GM19468 (cell line): ENCODE data around the gene YIPF2.

ENCODE experiments used
- ATAC-seq: cut with Tn5 transposase; IDR thresholded peaks from one replicate; pipeline ENCODE4 v1.9.1; 2021; ENCODE audit warnings: mild to moderate bottlenecking, moderate library complexity, moderate number of reproducible peaks; ENCODE audit not compliant: unreplicated experiment; ENCODE audit errors: extremely low read depth

The YIPF2 gene

DNA sequence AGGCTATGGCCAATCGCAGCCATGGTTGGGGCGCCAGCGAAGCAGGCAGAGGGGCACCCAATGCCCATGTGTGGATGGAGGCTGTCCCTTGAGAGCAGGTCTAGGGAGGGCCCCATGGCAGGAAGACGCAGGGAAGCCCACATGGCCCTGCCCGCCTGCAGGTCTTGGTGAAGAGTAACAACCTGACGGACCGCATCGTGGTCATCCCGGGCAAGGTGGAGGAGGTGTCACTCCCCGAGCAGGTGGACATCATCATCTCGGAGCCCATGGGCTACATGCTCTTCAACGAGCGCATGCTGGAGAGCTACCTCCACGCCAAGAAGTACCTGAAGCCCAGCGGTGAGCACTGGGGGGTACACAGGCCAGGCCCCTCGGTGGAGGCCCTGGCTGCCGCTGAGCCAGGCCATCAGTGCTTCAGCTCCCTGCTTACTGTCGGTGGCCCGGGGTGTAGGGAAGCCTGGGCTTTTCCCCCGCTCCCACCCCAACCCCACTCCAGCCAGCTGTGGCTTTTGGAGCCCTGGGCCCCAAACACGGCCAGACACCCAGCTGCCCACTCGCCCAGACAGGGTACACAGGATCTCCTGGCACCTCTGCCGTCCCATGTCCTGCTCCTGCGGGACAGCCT is 14.6 kb downstream of the YIPF2 start:
- no peak for ATAC-seq

DNA sequence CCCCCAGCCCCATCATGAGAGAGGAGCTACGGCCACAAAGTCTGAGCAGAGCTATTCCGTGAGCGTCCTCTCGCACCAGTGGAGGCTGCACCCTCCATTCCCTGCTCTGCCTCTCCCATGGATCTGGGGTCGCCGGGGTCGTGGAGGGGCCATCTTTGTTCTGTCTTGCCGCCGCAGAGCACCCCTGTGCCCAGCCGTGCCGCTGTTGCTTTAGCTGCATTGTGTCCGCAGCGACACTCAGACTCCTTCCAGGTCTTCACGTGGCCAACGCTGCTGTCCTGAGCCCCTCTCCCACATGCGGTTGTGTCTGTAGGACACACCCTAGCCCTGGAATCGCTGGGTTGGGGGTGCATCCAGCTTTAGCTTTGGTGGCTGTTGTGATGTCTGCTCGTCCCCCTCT is 15.8 kb downstream of the YIPF2 start:
- no peak for ATAC-seq

DNA sequence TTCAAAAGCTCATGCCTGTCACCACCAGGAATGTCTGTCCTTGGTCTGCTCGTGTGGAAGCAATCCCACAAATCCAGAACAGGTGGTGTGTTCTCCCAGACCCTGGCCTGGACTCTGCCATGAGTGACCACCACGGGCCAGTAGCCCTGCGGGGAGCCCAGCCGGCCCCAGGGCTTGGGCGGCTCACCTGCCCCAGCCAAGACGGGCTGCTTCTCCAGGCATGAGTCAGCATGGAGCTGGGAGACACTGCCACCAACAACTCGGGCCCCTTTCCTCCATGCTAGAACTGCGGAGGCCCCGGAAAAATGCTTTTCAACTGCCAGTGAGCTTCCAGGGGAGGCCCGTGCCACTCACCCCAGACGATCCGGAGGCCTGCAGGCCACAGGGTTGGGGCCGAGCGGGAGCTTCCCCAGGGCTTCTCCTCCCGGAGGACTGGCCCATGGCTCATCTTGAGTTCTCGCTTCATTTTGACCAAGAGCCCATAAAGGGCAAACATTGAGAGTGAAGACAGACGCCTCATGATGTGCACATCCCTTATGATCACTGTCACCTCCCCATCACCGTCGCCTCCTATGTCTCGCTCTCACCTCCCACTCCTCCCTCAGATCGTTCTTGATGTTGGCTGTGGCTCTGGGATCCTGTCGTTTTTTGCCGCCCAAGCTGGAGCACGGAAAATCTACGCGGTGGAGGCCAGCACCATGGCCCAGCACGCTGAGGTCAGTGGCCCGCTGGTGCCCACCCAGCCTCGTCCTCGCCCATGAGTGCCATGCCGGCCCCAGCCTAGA is 16.7 kb downstream of the YIPF2 start:
- ATAC-seq: no peak

DNA sequence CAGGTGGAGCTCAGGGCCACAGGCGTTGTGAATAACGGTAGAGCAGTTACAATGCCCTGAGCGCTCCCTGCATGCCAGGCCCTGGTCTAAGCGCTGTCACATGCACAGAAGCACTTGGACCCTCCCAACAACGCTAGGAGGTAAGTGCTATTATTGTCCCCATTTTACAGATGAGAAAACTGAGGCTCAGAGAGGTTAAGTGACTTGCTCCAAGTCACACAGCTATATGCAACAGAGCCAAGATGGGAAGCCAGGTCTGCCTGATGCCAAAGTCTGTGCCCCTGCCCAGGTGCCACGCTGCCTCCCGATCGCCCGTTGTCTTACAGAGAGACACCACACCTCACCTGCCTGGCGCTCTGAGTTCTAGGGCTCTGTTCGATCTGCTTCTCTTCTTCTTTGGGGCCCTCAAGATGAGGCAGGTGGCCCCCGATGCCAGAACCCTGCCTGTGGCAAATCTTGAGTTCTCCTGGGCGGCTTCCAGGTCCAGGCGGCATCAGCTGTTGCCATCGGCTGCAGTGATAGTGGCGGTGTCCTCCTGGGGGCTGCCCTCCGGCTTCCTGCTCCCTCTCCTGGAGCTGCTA is 20.0 kb downstream of the YIPF2 start:
- no peak for ATAC-seq

DNA sequence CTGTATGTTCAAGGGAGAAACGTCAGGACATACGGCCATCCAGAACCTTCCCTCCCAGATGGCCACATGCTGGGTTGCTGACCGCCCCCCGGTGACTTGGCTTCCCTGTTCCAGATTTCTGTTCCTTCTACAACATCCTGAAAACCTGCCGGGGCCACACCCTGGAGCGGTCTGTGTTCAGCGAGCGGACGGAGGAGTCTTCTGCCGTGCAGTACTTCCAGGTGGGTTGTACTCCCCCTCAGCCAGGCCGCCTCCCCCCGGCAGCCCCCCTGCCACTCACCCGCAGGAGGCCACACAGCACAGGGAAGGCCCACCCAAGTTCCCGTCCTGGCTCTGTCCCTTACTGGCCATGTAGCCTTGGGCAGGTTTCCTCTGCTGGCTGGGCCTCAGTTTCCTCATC is 20.5 kb downstream of the YIPF2 start:
- ATAC-seq: no peak

DNA sequence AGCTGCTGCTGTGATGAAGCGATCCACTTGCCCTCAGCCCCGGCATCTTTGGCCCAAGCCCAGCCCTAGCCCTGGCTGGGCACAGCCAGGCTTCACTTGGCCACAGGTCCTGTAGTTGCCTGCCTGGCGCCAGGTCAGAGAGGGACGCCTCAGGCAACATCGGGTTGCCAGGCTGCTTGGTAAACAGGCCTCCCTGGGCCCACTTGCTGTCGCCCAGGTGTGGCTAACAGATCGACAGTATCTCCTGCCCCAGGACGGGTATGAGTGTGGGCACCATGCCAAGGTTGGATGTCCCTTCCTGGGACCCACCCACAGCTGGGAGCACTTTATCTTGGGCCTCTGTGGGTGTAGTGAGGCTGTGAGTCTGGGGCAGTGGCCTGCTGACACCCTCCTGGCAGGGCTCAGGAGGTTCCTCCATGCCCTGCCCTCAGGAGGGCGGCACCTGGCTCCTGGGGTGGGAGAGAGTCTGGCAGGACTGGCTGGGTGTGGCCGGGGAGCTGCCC is 29.2 kb downstream of the YIPF2 start:
- ATAC-seq: no peak

DNA sequence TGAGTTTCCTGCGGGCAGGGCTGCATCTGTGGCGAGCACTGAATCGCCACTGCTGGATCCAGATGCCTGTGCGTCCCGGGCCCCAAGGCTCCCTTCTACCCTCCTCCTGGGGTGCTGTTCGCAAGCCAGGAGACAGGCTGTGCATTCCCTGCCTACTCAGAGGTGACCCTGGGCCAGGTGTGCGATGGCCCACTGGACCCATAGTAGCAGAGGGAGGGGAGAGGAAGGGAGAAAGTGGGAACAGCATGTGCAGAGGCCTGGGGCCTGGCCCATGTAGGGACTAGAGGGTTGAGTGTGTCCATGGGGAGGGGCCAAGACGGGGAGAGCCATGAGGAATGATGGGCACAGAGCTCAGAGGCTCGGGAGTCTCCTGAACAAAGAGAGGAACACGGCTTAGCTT is 29.8 kb downstream of the YIPF2 start:
- ATAC-seq: no peak

DNA sequence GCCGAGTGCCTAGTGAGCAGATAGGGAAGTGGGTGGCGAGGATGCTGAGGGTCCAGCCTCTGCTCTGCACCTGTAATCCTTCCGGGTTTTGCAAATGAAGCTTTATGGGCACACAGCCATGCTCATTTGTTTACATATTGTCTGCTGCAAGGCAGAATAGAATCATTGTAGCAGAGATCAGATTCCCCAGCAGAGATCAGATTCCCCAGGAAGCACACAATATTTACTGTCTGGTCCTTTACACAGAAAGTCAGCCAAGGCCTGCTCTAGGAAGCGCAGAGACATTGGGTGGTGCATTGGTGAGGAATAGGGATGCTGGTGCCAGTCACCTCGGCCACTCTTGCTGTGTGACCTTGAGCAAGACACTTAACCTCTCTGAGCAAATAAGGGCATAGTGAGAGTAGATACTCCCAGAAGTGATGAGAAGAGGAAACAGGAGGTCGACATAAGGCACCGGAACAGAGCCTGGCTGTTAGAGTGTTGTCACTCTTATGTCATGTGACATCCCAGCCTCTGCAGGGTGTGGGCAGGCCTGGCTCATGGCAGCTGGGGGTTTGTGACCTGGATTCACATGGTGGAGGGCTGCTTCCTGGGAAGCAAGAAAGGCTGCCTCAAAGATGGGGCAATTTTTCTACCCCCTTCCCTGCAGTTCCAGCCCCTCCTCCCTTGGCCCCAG is 31.4 kb downstream of the YIPF2 start:
- no peak for ATAC-seq

DNA sequence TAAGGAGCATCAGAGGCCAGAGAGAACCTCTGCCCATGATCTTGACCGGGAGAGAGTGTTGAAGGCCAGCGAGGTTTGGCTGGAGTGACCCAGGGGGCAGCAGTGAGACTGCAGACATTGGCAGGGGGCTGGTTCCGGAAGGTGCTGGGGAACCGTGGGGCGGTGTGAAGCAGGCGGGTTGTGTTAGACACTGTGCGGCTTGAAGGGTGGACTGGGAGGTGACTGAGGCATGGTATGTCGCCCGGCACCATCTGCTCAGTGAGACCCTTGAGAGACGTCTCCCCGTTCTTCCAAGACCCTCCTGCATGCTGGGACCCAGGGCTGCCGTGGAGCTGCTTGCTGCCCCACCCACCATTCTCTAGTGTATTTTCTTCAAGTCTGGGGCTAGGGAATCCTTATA is 32.5 kb downstream of the YIPF2 start:
- ATAC-seq: no peak

DNA sequence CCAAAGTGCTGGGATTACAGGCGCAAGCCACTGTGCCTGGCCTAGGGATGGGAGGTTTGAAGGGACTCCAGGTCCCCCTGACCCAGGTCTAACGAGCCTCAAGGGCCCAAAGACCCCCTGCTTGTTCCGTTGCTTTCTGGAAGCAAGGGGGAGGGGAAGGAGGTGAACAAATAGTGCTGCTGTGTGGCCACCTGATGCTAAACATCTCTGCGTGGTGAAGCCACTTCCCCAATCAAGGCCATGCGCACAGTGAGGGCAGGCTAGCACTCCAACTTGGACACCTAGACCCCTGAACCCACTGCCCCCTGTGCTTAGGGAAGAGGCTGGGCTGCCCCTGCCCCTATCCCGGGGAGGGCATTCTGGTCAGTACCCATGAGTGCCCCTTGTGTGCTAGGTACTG is 33.1 kb downstream of the YIPF2 start:
- ATAC-seq: no peak

DNA sequence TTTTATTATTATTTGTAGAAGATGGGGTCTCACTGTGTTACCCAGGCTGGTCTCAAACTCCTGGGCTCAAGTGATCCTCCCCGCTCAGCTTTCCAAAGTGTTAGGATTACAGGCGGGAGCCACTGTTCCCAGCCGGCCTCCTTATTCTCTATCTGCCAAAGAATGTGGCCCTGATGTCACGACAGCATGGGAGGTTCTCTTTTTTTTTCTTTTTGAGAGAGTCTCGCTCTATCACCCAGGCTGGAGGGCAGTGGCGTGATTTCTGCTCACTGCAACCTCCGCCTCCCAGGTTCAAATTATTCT is 33.6 kb downstream of the YIPF2 start:
- no peak for ATAC-seq

DNA sequence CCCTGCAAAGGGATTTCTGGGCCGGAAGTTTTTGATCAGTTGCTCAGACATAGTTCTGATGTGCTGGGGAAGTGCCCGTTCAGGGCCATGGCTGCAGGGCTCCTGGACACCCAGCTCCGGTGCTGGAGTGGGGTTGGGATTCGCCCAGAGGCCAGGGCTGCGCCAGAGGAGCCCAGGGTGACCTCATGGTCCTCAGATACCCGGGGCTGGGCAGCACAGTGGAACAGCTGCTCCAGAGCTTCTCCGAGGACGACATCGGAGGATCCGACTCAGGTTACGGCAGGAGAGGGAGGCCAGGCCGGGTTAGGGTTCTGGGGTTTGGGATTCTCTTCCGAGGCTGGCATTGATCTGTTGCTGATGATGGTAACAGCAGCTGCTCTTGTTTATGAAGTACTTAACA is 36.2 kb downstream of the YIPF2 start:
- no peak for ATAC-seq

DNA sequence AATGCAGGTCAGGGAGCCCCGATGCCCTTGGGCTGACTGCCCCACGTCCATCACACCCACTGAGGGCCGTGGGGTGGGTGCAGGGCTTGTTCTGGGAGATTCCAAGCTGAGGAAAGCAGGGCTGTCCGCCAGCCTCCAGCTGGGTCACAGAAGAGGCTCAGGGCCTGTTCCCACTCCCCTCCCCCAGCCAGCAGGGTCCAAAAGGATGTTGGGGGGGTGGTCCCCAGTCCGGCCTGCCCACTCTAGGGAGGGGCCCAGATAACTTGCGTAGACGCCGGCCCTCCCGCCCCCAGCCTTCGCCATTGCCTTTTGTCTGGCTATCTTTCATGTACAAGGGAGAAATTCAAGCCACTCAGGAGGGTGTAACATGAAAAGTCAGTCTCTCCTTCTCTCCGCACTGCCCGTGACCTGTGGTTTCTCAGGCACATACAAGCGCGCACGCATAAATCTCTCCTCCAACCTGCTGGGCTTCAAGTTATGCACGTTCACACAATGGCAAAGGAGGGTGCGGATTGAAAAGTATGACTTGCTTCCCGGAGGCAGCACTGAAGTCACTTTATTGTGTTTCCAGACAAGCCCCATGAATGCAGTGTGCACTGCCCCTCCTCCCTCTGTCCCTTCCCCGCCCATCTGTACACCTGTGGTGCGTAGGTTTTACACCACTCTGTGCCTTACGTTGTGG is 36.9 kb downstream of the YIPF2 start:
- no peak for ATAC-seq

DNA sequence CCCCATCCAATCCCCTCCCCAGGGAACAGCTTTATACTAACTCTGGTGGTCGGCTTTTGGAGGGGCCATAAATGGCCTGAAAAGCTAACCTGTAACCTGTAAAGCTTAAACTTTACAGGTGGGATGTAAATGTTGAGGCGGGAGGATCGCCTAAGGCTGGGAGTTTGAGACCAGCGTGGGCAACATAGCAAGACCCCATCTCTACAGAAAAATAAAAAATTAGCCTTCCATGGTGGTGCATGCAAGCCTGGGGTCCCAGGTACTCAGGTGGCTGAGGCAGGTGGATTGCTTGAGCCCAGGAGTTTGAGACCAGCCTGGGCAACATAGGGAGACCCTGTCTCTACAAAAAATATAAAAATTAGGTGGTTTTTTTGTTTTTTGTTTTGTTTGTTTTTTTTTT is 38.6 kb downstream of the YIPF2 start:
- ATAC-seq: no peak

DNA sequence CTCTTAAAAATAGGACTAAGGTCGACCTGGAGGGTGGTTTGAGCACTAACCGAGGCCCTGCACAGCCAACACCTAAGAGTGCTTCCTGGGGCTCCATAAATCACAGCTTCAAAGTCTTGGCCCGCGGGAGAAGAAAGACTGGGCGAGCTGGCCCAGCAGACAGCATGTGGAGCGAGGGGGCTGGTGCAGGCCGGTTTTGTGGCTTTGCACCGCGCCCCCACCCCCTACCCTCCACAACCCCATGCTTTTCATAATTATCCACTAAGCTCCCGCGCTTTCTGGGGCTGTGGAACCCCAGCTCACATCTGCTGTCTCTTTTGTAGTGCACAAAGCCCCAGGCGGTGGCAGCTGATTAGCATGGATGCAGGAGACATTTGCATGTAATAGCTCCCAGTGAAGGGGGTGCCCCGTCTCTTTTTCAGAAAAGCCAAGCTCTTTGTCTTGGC is 40.0 kb downstream of the YIPF2 start:
- ATAC-seq: no peak

DNA sequence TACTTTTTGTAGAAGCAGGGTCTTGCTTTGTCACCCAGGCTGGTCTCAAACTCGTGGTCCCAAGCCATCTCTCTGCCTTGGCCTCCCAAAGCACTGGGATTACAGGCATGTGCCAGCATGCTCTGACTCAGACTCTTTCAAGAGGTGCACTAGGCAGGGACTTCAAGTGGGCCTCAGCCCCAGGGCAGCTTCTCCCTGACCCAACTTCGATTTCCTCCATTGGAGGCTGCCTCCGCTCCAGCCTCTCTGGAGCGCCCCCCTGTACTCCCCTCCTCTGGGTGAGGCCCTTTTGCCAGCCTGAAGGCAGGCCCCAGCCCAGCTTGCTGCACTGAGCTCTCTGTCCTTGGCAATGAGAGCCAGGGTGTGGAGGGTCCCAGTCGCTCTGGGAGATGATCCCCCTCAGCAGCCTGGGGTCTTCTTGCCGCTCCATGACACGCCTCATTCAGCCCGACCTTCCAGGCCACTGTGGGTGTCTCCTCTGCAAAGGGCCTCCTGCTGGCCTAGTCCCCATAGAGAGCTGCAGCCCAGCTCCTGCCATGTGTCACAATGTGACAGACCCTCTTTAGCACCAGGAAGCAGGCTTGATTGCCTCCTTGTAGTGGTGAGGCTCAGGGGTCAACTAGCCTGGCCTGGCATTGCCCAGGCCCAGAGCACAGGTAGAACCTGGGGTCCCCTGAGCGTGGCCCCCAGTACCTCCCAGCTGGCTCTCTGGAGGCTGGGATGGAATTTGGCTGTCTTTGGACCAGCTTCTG is 40.6 kb downstream of the YIPF2 start:
- no peak for ATAC-seq

DNA sequence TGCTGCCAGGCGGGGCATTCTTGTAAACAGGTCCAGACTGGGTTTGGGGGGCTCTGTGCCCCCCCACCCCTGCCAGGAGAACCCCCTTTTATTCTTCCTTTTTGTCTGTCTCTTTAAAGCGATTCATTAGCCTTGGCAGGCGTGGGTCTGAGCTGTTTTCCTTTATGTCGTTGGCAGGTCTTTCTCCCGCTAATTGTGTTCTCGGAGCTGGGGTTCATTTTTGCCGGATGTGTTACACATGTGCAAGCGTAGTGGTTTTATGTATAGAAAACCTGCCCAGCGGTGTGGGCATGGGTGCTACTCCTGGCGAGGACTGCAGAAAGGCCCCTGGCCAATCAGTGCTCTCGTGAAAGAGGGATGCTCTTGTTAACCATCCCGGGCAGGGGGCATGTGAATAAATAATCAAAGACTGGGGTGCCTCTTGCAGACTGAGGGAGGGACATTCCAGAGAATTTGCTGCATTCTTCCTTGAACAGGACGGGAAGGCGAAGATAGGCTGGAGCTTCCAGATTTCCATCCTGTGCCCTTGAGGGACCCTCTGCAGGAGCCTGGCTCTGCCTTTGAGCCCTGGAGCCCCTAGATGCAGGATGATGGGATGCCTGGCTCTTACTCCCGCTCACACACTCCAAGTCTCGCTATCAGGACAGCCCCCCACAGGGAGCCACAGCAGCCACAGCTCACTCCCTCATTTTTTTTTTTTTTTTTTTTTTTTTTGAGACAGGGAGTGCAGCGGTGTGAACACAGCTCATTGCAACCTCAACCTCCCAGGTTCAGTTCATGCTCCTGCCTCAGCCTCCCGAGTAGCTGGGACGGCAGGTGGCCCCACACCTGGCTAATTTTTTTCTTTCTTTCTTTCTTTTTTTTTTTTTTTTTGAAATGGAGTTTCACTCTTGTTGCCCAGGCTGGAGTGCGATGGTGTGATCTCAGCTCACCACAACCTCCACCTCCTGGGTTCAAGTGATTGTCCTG is 43.0 kb downstream of the YIPF2 start:
- no peak for ATAC-seq

DNA sequence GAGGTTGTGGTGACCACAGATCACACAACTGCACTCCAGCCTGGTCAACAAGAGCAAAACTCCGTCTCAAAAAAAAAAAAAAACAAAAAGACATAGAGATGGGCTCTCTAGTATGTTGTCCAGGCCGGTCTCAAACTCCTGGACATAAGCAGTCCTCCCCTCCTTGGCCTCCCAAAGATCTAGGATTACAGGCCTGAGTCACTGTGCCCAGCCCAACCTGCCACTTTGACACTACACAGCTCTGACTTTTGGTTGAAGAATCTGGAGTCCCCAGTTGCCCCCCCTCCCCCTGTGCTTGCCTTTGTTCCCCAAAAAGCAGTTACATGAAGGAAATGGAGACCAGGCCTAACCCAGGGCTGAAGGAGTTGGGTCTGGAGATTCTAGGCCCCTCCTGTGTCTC is 44.2 kb downstream of the YIPF2 start:
- no peak for ATAC-seq

DNA sequence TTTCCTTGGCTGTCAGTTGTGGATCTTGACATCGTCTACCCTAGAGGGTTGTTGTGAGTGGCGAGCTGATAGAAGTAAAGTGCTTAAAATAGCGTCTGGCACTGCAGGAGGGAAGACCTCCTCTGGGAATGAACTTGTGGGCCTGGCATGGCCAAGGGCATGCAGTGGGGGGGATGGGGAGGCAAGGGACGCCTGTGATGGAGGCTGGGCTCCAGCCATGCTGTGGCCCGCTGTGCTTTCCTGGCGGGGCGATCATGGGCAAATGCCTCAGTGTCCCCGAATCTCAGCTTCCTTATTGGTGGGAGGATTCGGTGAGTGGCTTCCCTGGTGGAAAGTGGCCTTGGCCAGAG is 46.4 kb downstream of the YIPF2 start:
- no peak for ATAC-seq
